Measurements from ENCODE around the gene NCDN. TPM values are rescaled to one million over a fixed set of nuclear protein-coding genes. Genes with fewer than 3 reads are reported as not detected.

Gene NCDN
- total and polyA plus RNA-seq, 2 of the 8 experiments (the other 6 are each of a cell fraction or from before 2014, with no cell fraction given), result 26.2 to 35.4 TPM

GRCh38 chr1:35600593-35600992 is 43.0 kb downstream of the NCDN start:
- Histone ChIP-seq H3K79me1 (ENCODE audit: low read depth, low read length) (no peaks in the 10 kb centered on the region), H3K4me2 (ENCODE audit: insufficient read depth in 1 of 2, low read depth in 2 of 2, low read length in 2 of 2) (no peak overlapping the region), H3K79me2 (ENCODE audit: control insufficient read depth in 1 of 2, insufficient read depth in 2 of 2, low read length in 2 of 2) (0 out of 4 replicates have a peak, but pooled peaks cover 0 to under 1% of the 10 kb centered on the region in 2 experiments), H3K56ac (replicated peaks; ENCODE audit: insufficient read length, low read depth, low read length) (no peak overlapping the region), H2AFZ (ENCODE audit: low read length) (no peak overlapping the region), H3K23me2 (ENCODE audit: low read depth, low read length) (no peaks in the 10 kb centered on the region), H2BK12ac (ENCODE audit: low read depth, low read length) (no peak overlapping the region), H2BK120ac (replicated peaks; ENCODE audit: low read depth, low read length) (no peak overlapping the region), H4K8ac (ENCODE audit: extremely low read depth, insufficient read depth, low read length) (no peak overlapping the region), H3K27me3 (replicated peaks in 1 of 4; ENCODE audit: control insufficient read depth in 3 of 4, extremely low read depth in 1 of 4, insufficient read depth in 3 of 4, low read length in 3 of 4) (no peaks in the 10 kb centered on the region), H3K4me1 (replicated peaks in 1 of 4; ENCODE audit: control insufficient read depth in 3 of 4, insufficient read depth in 4 of 4, low read length in 3 of 4) (no peaks in the 10 kb centered on the region), H3K27ac (ENCODE audit: low read depth, low read length) (no peak overlapping the region), H4K91ac (replicated peaks; ENCODE audit: insufficient read length, low read length) (no peak overlapping the region), H4K5ac (ENCODE audit: insufficient read length, low read depth, low read length) (no peak overlapping the region), H3K4ac (replicated peaks; ENCODE audit: insufficient read length, low read depth, low read length) (no peak overlapping the region), H2BK5ac (ENCODE audit: low read depth, low read length) (no peak overlapping the region), H3K14ac (ENCODE audit: insufficient read length) (no peak overlapping the region), H3K9me3 (ENCODE audit: insufficient read depth in 2 of 2, low read depth in 1 of 2, low read length in 1 of 2) (no peaks in the 10 kb centered on the region), H2BK15ac (ENCODE audit: low read length) (no peak overlapping the region), H3K18ac (ENCODE audit: extremely low read depth, low read length) (no peak overlapping the region), H2AK5ac (ENCODE audit: low read depth, low read length) (no peak overlapping the region), H3K4me3 (ENCODE audit: extremely low read depth in 1 of 4, insufficient read depth in 2 of 4, low read depth in 3 of 4, low read length in 4 of 4) (no peak overlapping the region), H3K23ac (ENCODE audit: insufficient read length) (no peak overlapping the region), H3K36me3 (ENCODE audit: control insufficient read depth in 2 of 4, insufficient read depth in 4 of 4, low read length in 3 of 4) (peaks cover 0 to 37% (median 21%) of the 10 kb centered on the region in 4 experiments; a peak in 4 of 8 replicates), H4K20me1 (replicated peaks in 1 of 2; ENCODE audit: control insufficient read depth in 1 of 2, insufficient read depth in 2 of 2, low read length in 2 of 2) (peaks cover 0 to 4% of the 10 kb centered on the region in 2 experiments), H2BK20ac (ENCODE audit: low read length) (no peak overlapping the region), H3K9ac (replicated peaks in 1 of 4; ENCODE audit: extremely low read depth in 1 of 4, low read depth in 3 of 4, low read length in 3 of 4) (no peak overlapping the region)
- FAIRE-seq, result no peak
- no peak for DNase-seq (ENCODE audit: low read depth in 1 of 2, low spot score in 2 of 2)
- ChIA-PET POLR2A (ENCODE audit: partially characterized antibody) (interaction anchor here (1.0 to 3.0 kb wide), 4 partner anchors 10 to 169 kb away, joined by 3 to 10 read pairs (median 4); partner anchors contain the start of gene CLSPN), CTCF (ENCODE audit: partially characterized antibody) (interaction anchor here (0.7 to 7.8 kb wide), 3 partner anchors 32 to 126 kb away, joined by 3 to 38 read pairs (median 4); no protein-coding TSS in a partner anchor)
- WGBS, 2 experiments (ENCODE audit: extremely low coverage in 1 of 2, insufficient coverage in 1 of 2, insufficient read length in 1 of 2, insufficient replicate concordance in 2 of 2, low coverage in 1 of 2, low lambda C conversion rate in 2 of 2, missing lambda C conversion rate in 1 of 2), result 92% methylated on average over 3 of the region's 3 CpGs; no CpG with 5 or more reads in 1 of the 2 experiments
- TF ChIP-seq SIN3A (conservative IDR thresholded peaks at IDR 0.05 in 1 of 2, IDR thresholded peaks at IDR 0.05 in 1 of 2; ENCODE audit: low read depth in 1 of 2, low read length in 2 of 2), result no peak
- TF ChIP-seq GABPA (IDR thresholded peaks at IDR 0.05; ENCODE audit: borderline replicate concordance, insufficient read depth, low read length), result no peak
- TF ChIP-seq CHD2 (IDR thresholded peaks at IDR 0.05; ENCODE audit: low read length), result no peak
- TF ChIP-seq, protein P1, sequence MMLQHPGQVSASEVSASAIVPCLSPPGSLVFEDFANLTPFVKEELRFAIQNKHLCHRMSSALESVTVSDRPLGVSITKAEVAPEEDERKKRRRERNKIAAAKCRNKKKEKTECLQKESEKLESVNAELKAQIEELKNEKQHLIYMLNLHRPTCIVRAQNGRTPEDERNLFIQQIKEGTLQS (IDR thresholded peaks at IDR 0.05; ENCODE audit: insufficient read depth, low read depth, low read length), result no peak
- no peak for TF ChIP-seq MAX (IDR thresholded peaks at IDR 0.05)
- TF ChIP-seq PHF8 (conservative IDR thresholded peaks at IDR 0.05; ENCODE audit: low read depth, low read length), result no peak
- no peak for TF ChIP-seq CTBP2 (IDR thresholded peaks at IDR 0.05; ENCODE audit: borderline replicate concordance, insufficient read depth, insufficient read length, low read length)
- no peak for TF ChIP-seq KDM4A (IDR thresholded peaks at IDR 0.05; ENCODE audit: low read depth, low read length, severe bottlenecking)
- TF ChIP-seq SIX5 (IDR thresholded peaks at IDR 0.05; ENCODE audit: low read depth, low read length), result no peak
- TF ChIP-seq USF2 (IDR thresholded peaks at IDR 0.05; ENCODE audit: low read length), result no peak
- no peak for TF ChIP-seq TAF7 (optimal IDR thresholded peaks at IDR 0.05; ENCODE audit: borderline replicate concordance, low read depth, low read length)

All from H1 (cell line).